K562 treated with DMSO at 1 percent for 4 hours (cell line): ENCODE results near the gene GALR2. TPM values are rescaled to one million over a fixed set of nuclear protein-coding genes. Genes with fewer than 3 reads are reported as not detected.

Experiments
- total RNA-seq: library from RNA; unstranded; fragments of 300-600 nt; gene quantifications from 2 replicates; pipeline ENCODE4 v1.2.3, GENCODE V29; 2022; ENCODE audit not compliant: insufficient read depth

Gene GALR2, protein sequence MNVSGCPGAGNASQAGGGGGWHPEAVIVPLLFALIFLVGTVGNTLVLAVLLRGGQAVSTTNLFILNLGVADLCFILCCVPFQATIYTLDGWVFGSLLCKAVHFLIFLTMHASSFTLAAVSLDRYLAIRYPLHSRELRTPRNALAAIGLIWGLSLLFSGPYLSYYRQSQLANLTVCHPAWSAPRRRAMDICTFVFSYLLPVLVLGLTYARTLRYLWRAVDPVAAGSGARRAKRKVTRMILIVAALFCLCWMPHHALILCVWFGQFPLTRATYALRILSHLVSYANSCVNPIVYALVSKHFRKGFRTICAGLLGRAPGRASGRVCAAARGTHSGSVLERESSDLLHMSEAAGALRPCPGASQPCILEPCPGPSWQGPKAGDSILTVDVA
- not detected in 2 replicates for total RNA-seq

DNA sequence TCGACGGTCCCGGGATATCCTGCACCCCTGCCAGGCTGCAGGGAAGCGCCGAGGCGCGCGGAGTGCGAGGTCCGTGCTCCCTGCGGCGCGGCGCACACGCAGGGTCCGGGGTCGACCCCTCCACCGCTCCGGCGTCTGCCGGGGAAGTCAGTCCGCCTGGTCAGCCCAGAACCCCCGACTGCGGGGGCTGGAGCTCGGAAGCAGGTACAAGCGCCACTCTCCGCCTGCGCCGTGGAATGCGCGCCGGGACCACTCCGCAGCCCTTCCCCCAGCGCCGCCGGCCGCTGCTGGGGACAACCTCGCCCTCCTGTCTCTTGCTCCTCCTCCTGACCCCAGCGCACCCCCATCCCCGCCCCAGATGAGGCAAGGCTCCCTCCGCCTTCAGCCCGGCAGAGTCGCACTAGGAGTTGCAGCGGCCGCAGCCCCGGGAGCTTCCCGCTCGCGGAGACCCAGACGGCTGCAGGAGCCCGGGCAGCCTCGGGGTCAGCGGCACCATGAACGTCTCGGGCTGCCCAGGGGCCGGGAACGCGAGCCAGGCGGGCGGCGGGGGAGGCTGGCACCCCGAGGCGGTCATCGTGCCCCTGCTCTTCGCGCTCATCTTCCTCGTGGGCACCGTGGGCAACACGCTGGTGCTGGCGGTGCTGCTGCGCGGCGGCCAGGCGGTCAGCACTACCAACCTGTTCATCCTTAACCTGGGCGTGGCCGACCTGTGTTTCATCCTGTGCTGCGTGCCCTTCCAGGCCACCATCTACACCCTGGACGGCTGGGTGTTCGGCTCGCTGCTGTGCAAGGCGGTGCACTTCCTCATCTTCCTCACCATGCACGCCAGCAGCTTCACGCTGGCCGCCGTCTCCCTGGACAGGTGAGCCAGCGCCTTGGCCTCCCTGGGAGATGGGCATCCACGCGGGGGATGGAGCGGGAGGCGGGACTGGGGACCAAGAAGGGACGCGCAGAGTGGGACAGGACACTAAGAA lies at the start of gene GALR2:
Gene GALR2 (plus strand): TSS at position 392 of the 974 bp plus-strand sequence. CDS start 103 bp downstream, at position 495.

DNA sequence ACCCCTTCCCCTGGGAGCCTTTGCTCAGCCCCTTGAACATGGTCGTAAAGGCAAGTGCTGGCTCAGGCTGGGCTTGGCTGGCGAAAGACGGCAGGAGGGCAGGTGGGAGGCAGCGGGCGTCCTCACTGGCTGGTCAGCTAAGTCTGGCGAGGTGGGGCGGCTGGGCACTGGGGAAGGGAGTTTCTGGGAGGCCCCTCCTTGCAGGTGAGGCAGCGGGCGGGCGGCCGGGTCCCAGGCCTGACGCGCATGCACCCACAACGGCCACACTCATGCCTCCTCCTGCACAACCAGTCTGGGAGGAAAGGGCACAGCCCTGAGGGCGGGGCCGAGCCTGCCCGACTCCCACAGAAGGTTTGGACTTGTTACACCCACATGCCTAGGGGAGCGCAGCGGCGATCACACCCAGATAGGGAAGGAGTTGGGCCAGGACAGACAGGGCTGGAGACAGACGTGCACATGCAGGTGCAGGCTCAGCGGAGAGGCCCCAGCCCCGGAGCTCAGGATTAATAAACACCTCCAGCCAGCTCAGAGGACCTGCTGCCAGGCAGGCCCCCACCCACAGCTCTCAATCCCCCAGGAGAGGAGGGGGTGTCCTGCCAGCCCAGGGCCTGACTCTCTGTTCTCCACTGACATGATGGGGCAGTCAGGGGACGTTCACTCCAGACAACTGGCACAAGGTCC lies 47.3 kb upstream of the GALR2 start, which contains the start of gene EVPL:
Gene EVPL (minus strand): TSS at position 148 of the 681 bp plus-strand sequence. CDS start 108 bp downstream, at position 40.

DNA sequence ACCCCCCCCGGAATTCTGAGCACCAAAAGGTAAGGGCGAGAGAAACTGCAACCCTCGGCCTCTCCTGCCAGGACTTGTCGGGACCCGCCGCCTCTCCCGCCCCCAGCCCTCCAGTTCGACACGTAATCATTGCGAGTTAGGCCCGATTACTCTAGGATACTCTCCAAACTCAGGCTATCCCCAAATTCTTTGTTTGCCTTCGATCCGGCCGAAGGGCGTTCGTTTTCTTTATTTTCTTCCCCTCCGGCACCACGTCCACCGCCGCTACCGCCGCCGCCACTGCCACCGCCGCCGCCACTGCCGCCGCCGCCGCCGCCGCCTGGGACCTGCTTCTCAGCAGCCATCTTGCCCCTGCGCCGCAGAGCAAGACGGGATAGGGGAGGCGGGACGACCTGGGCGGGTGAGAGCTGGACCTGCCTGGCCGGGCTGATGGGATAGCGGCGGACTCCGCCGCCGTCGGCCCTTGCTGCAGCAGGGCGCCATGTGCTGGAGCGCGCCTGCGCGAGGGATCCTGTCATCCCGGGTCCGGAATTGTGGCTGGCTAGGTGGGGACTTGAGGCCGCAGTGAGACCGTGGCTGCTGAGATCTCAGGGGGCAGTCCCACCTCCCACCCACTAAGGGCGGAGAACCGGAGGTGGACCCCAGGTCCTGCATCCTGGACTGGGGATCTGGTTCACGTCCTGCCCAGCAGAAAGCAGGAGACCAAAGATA lies 2.3 kb upstream of the GALR2 start, which contains the start of gene SRP68:
Gene SRP68 (minus strand): TSS at position 370 of the 711 bp plus-strand sequence. CDS start 26 bp downstream, at position 344.

DNA sequence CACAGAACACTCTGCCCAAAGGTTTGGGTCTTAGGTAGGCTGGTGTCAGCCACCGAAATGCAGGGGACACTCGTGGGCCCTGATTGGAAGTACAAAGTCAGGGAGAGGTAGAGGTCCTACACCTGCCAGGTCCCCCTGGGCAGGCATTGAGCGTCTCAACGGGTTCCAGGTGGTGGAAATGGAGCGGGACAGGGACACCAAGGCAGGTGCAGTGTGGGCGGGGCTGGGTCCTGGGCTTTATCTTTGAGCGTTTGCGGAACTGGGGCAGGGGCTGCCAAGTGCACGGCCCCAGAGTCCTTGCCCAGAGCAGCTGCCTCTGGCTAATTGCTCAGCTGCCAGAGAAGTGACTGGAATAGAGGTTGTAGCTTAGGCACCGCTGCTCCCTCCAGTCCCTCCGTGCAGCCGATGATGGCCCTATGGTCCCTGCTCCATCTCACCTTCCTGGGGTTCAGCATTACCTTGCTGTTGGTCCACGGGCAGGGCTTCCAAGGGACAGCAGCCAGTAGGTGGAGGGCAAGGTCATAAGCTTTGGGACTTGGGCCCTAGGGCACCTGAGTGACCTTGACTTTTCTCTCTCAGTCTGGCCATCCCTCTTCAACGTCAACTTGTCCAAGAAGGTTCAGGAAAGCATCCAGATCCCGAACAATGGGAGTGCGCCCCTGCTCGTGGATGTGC lies 4.4 kb downstream of the GALR2 start, which contains the start of gene ZACN:
Gene ZACN (plus strand): TSS at position 323 of the 675 bp plus-strand sequence. CDS start 83 bp downstream, at position 406.

DNA sequence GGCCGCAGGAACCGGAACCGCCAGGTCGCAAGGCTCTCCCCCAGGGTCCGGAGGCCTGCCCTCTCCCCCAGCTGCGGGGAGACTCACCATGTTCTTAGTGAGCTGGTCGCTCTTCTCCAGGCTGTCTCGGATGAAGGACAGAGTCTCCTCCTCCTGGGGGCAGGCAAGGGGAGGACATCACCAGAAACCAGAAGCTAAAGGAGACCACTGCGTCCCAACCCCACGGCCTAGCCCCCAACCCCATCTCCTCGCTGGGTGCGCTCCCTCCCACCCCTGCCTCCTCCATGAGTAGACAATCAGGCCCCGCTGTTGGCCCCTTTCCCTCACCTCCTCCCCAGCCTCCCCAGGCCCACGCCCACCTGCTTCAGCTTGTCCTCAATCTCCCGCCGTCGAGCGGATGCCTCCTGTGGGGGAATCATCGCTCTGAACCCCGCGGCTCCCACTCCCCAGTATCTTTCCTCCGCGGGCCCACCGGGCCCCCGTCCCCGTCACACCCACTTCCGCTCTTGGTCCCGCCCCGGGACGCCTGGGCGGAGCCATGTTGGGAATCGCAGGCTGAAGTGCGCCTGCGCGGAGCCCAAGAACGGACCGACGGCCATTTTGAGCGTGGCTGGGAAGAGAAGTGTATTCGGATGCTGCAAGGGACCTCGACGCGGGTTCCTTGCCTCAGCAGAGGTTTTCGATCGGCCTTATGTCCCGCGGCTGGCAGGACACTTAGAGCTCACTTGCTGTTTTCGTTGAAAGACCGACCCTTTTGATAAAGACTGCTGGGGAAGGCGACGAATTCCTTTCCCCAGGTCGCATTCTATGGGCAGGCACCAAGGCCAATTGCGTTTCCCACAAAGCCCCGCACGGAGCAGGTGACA lies 28.9 kb downstream of the GALR2 start, which contains the start of gene EXOC7:
Gene EXOC7 (minus strand): TSS at position 514 of the 866 bp plus-strand sequence. CDS start 95 bp downstream, at position 419.

Other genes starting within 250 kb of the GALR2 start
- gene UNC13D, start 230.4 kb upstream of the GALR2 start, total RNA-seq = 164 and 167 TPM in 2 replicates
- 133 TPM in 2 replicates for gene WBP2, start 219.4 kb upstream of the GALR2 start, total RNA-seq
- gene TRIM47, start 196.2 kb upstream of the GALR2 start, total RNA-seq = 2.6 and 3.6 TPM in 2 replicates
- 21.2 and 26.6 TPM in 2 replicates for gene TRIM65, start 177.8 kb upstream of the GALR2 start, total RNA-seq
- gene MRPL38, start 169.9 kb upstream of the GALR2 start, total RNA-seq = 82.4 and 95.4 TPM in 2 replicates
- 4.3 and 6.4 TPM in 2 replicates for gene FBF1, start 133.7 kb upstream of the GALR2 start, total RNA-seq
- gene ACOX1, start 95.6 kb upstream of the GALR2 start, total RNA-seq = 13.2 and 15.1 TPM in 2 replicates
- 23.1 and 24.3 TPM in 2 replicates for gene TEN1, start 95.5 kb upstream of the GALR2 start, total RNA-seq
- gene CDK3, start 73.9 kb upstream of the GALR2 start, total RNA-seq = 3.5 and 10.1 TPM in 2 replicates
- not detected in 2 replicates for gene EVPL, start 47.5 kb upstream of the GALR2 start, total RNA-seq
- gene SRP68, start 2.3 kb upstream of the GALR2 start, total RNA-seq = 87.4 and 92.9 TPM in 2 replicates
- gene ZACN, start 4.4 kb downstream of the GALR2 start, total RNA-seq = 2.0 and 4.2 TPM in 2 replicates
- gene EXOC7, start 29.0 kb downstream of the GALR2 start, total RNA-seq = 24.7 and 24.9 TPM in 2 replicates
- gene FOXJ1, start 66.5 kb downstream of the GALR2 start, total RNA-seq = 0.82 TPM in 1 of 2 replicates, not detected in the other
- gene RNF157, start 165.7 kb downstream of the GALR2 start, total RNA-seq = 30.3 and 31.6 TPM in 2 replicates
- 169 and 172 TPM in 2 replicates for gene UBALD2, start 190.6 kb downstream of the GALR2 start, total RNA-seq
- 7.0 and 7.9 TPM in 2 replicates for gene QRICH2, start 233.5 kb downstream of the GALR2 start, total RNA-seq